Dedifferentiated amniotic fluid mesenchymal stem cell (primary cell): ENCODE data around the gene TEAD3.

Experiments used
- DNase-seq: peaks from one replicate; pipeline ENCODE4 v3.0.0-alpha.2; 2016; ENCODE audit errors: extremely low spot score

TEAD3 gene

GRCh38 chr6:35512740-35513139 lies 15.9 kb upstream of the TEAD3 start, which contains the start of gene TULP1:
TULP1 (minus strand) TSS chr6:35512896; CDS start chr6:35512858, 38 bp downstream.
- no peak for DNase-seq

- no peak for DNase-seq
Observed at GRCh38 chr6:35512006-35512405, 15.1 kb upstream of the TEAD3 start.

GRCh38 chr6:35511562-35511941 lies 14.7 kb upstream of the TEAD3 start:
- DNase-seq: no peak

DNA sequence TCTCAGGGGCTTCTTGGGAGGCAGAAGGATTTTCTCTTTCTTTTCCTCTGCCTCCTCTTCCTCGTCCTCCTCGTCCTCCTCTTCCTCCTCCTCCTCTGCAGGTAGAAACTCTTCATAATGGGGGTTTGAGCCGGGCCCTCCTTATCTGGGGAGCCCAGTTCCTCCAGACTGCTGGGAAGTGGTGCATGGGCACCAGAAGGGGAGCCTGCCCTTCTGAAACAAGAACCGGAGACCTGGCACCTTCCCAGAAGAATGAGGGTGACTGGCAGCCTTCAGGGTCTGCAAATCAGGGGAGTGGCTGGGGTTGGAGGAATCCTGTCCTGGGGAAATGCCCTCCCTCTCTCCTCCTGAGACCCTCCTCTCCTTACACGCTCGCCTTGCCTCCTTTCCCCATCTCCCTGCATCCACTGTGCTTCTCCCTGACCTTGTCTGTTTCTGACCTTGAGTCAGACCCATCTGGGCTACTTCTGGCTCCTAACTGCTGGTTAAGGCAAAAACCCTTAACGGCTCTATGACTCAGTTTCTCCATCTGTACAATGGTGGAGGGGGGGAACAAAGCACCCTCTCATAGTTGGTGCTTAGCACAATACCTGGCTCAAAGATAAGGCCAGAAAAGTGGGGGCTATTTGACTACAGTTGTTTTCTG lies 14.2 kb upstream of the TEAD3 start:
- DNase-seq: no peak

DNA sequence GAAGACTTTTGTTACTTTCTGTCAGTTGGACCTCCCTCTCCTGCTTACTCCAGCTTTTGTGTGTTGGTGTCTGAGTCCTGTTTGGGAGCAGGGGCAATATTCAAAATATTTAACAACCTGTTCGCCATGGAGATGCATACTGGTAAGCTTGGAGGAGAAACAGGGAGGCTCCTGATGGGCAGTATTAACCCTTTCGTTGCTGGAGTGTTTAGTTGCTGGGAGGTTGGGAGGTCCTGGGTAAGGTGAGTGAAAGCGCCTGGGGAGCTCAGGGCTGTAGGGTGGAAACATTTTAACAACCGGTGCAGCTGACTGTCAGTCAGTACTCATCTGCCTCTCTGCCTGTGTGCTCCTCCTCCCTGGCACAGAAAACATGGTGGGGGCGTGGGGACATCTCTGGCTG lies 11.7 kb upstream of the TEAD3 start:
- DNase-seq: no peak

GRCh38 chr6:35508027-35508426 lies 11.1 kb upstream of the TEAD3 start:
- DNase-seq: no peak

- DNase-seq: no peak
Observed at GRCh38 chr6:35507221-35507620, 10.3 kb upstream of the TEAD3 start.

DNA sequence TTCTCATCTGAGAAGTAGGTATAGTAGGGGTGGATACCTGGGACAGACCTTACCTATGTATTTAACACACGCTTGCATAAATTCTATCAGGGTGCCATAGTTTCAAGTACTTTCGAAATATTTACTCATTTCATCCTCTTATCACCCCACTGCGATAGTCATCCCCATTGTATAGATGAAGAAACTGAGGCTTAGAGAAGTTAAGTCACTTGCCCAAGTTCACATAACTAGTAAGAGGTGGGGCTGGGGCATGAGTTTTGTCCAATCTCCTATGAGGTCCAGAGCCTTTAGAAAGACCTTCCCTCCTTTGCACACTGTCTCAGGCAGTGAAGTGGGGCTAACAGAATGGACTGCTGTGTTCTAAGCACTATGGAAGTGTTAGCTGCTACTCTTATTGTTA lies 9.7 kb upstream of the TEAD3 start:
- no peak for DNase-seq

GRCh38 chr6:35505999-35506412 lies 9.1 kb upstream of the TEAD3 start:
- no peak for DNase-seq

DNA sequence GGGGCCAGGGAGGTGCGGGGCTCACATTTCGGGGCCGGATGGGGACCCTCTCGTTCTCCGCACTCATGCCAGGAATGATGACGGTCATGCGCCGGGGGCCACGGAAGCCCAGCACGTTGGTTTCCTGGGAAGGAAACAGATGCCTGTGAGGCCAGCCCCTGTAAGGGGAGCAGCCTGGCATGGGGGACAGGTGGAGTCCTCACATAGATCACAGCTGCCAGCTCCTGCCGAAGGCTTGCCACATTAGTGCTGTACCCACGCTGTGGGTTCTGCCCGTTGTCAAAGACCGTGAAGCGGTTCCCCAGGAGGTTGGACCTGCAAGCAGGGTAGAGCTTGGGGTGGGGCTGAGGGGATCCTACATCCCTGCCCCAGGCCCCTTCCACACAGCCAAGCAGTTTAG lies 6.7 kb upstream of the TEAD3 start:
- DNase-seq: no peak

GRCh38 chr6:35501784-35502183 lies 4.9 kb upstream of the TEAD3 start:
- no peak for DNase-seq

DNA sequence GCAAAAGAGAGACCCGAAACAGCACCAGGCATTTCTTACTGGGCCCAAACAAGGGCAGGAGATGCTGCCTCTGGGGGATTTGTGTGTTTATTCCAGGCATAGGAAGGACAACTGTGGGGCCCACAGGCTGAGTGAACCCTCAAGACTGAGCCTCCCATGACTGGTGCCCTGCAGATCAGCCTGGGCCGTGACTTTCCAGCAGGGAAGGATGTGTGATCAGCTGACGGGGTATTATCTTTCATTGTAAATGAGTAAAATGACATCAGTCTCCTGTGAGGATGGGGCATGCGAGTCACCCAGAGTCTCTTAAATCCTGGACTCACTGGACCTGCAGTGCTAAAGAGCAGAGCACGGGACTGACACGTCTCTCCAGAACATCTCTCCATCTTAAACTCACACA lies 3.9 kb upstream of the TEAD3 start:
- DNase-seq: peak; percentile 60

GRCh38 chr6:35499372-35499771 lies 2.5 kb upstream of the TEAD3 start:
- DNase-seq: no peak

DNA sequence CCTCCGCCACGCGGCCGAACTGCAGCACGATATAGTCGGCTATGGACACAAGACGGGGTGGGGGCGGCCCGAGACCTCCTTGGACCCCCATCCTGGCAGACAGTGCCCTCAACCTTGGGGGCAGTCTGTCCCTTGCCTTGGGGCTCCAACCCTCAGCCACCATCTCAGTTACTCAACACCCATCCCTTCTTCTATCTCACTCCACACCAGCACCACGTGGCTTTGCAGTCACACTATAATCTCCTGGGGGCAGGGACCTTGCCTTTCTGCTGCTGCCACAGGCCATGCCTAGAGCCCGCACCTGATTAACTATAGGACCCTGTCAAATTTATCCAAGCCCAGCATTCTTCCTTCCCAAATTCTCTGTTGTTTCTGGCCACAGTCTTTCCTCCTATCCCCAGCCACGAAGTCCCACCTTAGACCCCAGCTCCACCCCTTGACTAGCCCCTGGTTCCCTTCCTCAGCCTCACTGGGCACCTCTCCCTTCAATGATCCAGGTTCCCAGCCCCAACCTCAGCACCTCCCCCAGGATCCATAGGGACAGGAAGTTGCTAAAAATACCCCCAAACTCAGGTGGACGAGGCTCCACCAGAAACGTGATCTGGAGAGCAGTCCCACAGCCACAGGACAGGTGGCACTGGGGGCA lies 1.7 kb upstream of the TEAD3 start:
- no peak for DNase-seq

GRCh38 chr6:35497571-35498421 lies 917 bp upstream of the TEAD3 start:
- DNase-seq: peak; percentile 57

GRCh38 chr6:35496036-35496840 lies 641 bp downstream of the TEAD3 start:
- DNase-seq: no peak

- DNase-seq: no peak
Observed at GRCh38 chr6:35495258-35496035, 1.4 kb downstream of the TEAD3 start.

- DNase-seq: no peak
Observed at GRCh38 chr6:35494161-35494563, 2.7 kb downstream of the TEAD3 start.

DNA sequence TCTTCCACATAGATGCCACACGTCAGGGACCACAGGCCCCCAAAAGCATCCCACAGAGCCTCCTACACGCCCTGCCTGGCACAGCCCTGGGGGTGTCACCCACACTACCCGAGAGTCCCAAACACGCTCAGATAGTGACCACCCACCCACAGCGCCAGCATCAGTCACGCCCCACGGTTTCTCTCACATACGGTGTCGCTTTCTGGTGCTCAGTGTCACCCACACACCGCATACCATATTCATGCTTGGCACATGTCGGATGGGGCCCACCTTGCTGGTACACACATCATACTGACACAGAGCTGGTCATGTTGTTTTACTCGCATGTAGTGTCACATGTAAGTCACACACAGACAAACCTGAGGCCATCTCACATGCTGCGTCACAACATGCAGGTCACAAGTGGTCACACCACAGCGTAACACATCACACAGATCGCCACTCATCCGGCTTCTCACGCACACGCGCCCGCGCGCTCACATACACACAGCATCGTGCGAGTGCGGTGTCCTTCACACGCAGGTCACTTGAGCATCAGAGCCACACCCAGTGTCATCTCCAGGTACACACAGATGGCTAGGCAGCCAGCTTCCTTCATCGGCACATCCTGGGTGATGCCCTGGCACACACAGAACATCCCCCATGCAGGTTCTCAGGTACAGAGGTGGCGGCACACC lies 3.4 kb downstream of the TEAD3 start:
- DNase-seq: no peak

DNA sequence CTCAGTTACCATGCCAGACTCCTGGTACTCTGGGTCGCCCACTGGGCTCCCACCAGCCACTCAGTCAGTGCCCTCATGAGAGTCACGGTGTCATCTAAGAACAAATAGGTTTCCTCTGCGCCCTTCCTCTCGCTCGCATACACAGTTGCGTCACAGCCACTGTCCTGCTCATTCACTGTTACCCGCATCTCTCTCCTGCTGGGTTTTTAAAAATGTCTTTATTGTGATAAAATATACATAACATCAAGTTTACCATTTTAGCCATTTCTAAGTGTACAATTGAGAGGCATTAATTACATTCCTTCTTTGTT lies 4.0 kb downstream of the TEAD3 start:
- DNase-seq: no peak
